SK-N-SH (cell line): ENCODE data around the gene CTCF. TPM values are rescaled to one million over a fixed set of nuclear protein-coding genes. Genes with fewer than 3 reads are reported as not detected.

Experiments
- CTCF ChIA-PET: fragments of 300-600, 350-600 bp; formaldehyde crosslinking; extraction: SDS; loops from one replicate; lab custom pipeline; 2021; lab: Yijun Ruan, JAX
- POLR2A ChIA-PET: fragments of 350-600 bp; sonication (Branson Sonifier 250); formaldehyde crosslinking; extraction: SDS; loops from one replicate; lab custom pipeline; 2020; ENCODE audit warnings: antibody characterized with exemption, inconsistent platforms; lab: Yijun Ruan, JAX
- DNase-seq: peaks from one replicate; pipeline ENCODE4 v3.0.0; 2012
- H2AFZ ChIP-seq: fragments of 200-600 bp; sonication (generic); 2 replicates; pipeline ENCODE4 v1.8.1; 2016; ENCODE audit warnings: antibody characterized with exemption, mild to moderate bottlenecking, low read depth
- H3F3A ChIP-seq: fragments of 200-600 bp; sonication (generic); replicated peaks from 2 replicates; pipeline ENCODE3; 2016; ENCODE audit warnings: antibody characterized with exemption, mild to moderate bottlenecking; ENCODE audit not compliant: insufficient read depth
- H3K27ac ChIP-seq, 2 experiments: fragments of 200-500 bp in 1 of 2; fragments of 200-600 bp in 1 of 2; sonication (Bioruptor generic) in 1 of 2; sonication (generic), shearing (Covaris generic) in 1 of 2; 2 replicates each; pipeline versions ENCODE4 v1.5.1 to v1.6.1; 2014 to 2016; ENCODE audit warnings: low read depth in 2 of 2, inconsistent platforms in 1 of 2, low read length in 1 of 2, mild to moderate bottlenecking in 1 of 2, mixed read lengths in 1 of 2
- H3K27me3 ChIP-seq: fragments of 200-600 bp; sonication (generic), shearing (Covaris generic); 2 replicates; pipeline ENCODE4 v1.6.1; 2016; ENCODE audit warnings: mixed run types; ENCODE audit not compliant: insufficient read depth
- H3K36me3 ChIP-seq, 2 experiments: fragments of 200-500 bp in 1 of 2; fragments of 200-600 bp in 1 of 2; sonication (Bioruptor generic) in 1 of 2; sonication (generic) in 1 of 2; replicated peaks in 1 of 2; 2 replicates each; pipeline versions ENCODE3 to v1.5.1; 2014 to 2016; ENCODE audit warnings: low read length in 1 of 2, mild to moderate bottlenecking in 1 of 2; ENCODE audit not compliant: insufficient read depth in 2 of 2, control insufficient read depth in 1 of 2
- H3K4me1 ChIP-seq, 2 experiments: fragments of 200-500 bp in 1 of 2; fragments of 200-600 bp in 1 of 2; sonication (Bioruptor generic) in 1 of 2; sonication (generic), shearing (Covaris generic) in 1 of 2; 2 replicates each; pipeline versions ENCODE4 v1.5.1 to v1.6.1; 2014 to 2016; ENCODE audit warnings: low read depth in 1 of 2, low read length in 1 of 2, mixed run types in 1 of 2; ENCODE audit not compliant: insufficient read depth in 2 of 2, control insufficient read depth in 1 of 2
- H3K4me2 ChIP-seq: fragments of 200-600 bp; sonication (generic), shearing (Covaris generic); 2 replicates; pipeline ENCODE4 v1.6.1; 2017; ENCODE audit warnings: mixed run types
- H3K4me3 ChIP-seq, 2 experiments: fragments of 200-500 bp in 1 of 2; fragments of 200-600 bp in 1 of 2; sonication (Bioruptor generic) in 1 of 2; sonication (generic), shearing (Covaris generic) in 1 of 2; 2 replicates each; pipeline versions ENCODE4 v1.5.1 to v1.8.1; 2014 to 2016; ENCODE audit warnings: low read depth in 2 of 2, inconsistent platforms in 1 of 2, low read length in 1 of 2, mild to moderate bottlenecking in 1 of 2, mixed read lengths in 1 of 2, moderate library complexity in 1 of 2
- H3K79me2 ChIP-seq: fragments of 200-600 bp; sonication (generic); 2 replicates; pipeline ENCODE4 v1.8.1; 2017; ENCODE audit warnings: mild to moderate bottlenecking; ENCODE audit not compliant: insufficient read depth
- H3K9ac ChIP-seq: fragments of 200-600 bp; sonication (generic); 2 replicates; pipeline ENCODE4 v1.6.1; 2017; ENCODE audit warnings: mixed run types
- H3K9me2 ChIP-seq: fragments of 200-600 bp; sonication (generic); 2 replicates; pipeline ENCODE4 v1.6.1; 2017; ENCODE audit warnings: mixed run types
- H3K9me3 ChIP-seq: fragments of 200-600 bp; sonication (generic); 2 replicates; pipeline ENCODE4 v1.6.1; 2017; ENCODE audit warnings: mixed run types, mild to moderate bottlenecking, moderate library complexity
- H4K20me1 ChIP-seq: fragments of 200-600 bp; sonication (generic); 2 replicates; pipeline ENCODE4 v1.6.1; 2017; ENCODE audit warnings: mild to moderate bottlenecking, mixed run types; ENCODE audit not compliant: insufficient read depth
- EP300 ChIP-seq, 2 experiments: IDR thresholded peaks; 2 replicates each; pipeline versions ENCODE4 v1.4.0 to v1.6.1; 2012; ENCODE audit warnings: borderline replicate concordance in 1 of 2, low read depth in 1 of 2, low read length in 1 of 2
- EZH2phosphoT487 ChIP-seq: fragments of 200-600 bp; sonication (generic); IDR thresholded peaks from 2 replicates; pipeline ENCODE4 v1.6.1; 2017; ENCODE audit warnings: low read depth, mixed run types, mild to moderate bottlenecking, antibody characterized with exemption, moderate library complexity, borderline replicate concordance
- PBX3 ChIP-seq: IDR thresholded peaks from 2 replicates; pipeline ENCODE4; 2012
- POLR2AphosphoS5 ChIP-seq: IDR thresholded peaks from 2 replicates; pipeline ENCODE4 v1.6.1; 2012; ENCODE audit warnings: low read depth, low read length
- RFX5 ChIP-seq: IDR thresholded peaks from 2 replicates; pipeline ENCODE4 v1.6.1; 2012; ENCODE audit warnings: mild to moderate bottlenecking, improper control_type of control experiment, low read length
- SMC3 ChIP-seq: IDR thresholded peaks from 2 replicates; pipeline ENCODE4 v1.6.1; 2012; ENCODE audit warnings: low read depth, low read length, improper control_type of control experiment
- TCF12 ChIP-seq: IDR thresholded peaks from 2 replicates; pipeline ENCODE4 v1.4.0; 2012
- WGBS: methylation state at CpG from one replicate; pipeline ENCODE4 v1.1.6; 2017; ENCODE audit warnings: low lambda C conversion rate; 5-methylcytosine and 5-hydroxymethylcytosine counted together
- polyA plus RNA-seq, 3 experiments: library from polyadenylated mRNA; depleted of rRNA; stranded (reverse); fragments of >200 nt; gene quantifications; 2 replicates each; pipeline ENCODE4 v1.2.3, GENCODE V29; 2012
- TF ChIP-seq, protein P1 (sequence below): IDR thresholded peaks from 2 replicates; pipeline ENCODE4 v1.4.0; 2012; ENCODE audit warnings: low read depth, borderline replicate concordance
- TF ChIP-seq, protein P2 (sequence below): fragments of 200-600 bp; sonication (generic); IDR thresholded peaks from 2 replicates; pipeline ENCODE4 v1.6.1; 2017; ENCODE audit warnings: antibody characterized with exemption, mild to moderate bottlenecking, moderate library complexity

Gene CTCF
- polyA plus RNA-seq, 1 of the 3 experiments (the other 2 are of a cell fraction), result 19.6 TPM

GRCh38 chr16:67647111-67647651 is 84.9 kb downstream of the CTCF start (continued):
- TF ChIP-seq EP300 (IDR thresholded peaks at IDR 0.05; ENCODE audit: borderline replicate concordance in 1 of 2, low read depth in 1 of 2, low read length in 1 of 2), result no peak
- no peak for TF ChIP-seq POLR2AphosphoS5

- WGBS, result 83% methylated on average over 6 of the region's 13 CpGs
- Histone ChIP-seq H3K9me2 (no peaks in the 10 kb centered on the region), H3K27me3 (no peaks in the 10 kb centered on the region), H3K4me3 (no peak overlapping the region)
- DNase-seq, result no peak
- POLR2A ChIA-PET, result interaction anchor here (1.2 kb wide), 1 partner anchor 12 kb away, joined by 6 read pairs; the partner anchor contains the start of gene ACD
- TF ChIP-seq TCF12 (no peak), EZH2phosphoT487 (no peak), EP300 (IDR thresholded peaks at IDR 0.05; ENCODE audit: borderline replicate concordance in 1 of 2, low read depth in 1 of 2, low read length in 1 of 2) (no peak), PBX3 (no peak), RFX5 (no peak), SMC3 (no peak)
- TF ChIP-seq, protein P1, sequence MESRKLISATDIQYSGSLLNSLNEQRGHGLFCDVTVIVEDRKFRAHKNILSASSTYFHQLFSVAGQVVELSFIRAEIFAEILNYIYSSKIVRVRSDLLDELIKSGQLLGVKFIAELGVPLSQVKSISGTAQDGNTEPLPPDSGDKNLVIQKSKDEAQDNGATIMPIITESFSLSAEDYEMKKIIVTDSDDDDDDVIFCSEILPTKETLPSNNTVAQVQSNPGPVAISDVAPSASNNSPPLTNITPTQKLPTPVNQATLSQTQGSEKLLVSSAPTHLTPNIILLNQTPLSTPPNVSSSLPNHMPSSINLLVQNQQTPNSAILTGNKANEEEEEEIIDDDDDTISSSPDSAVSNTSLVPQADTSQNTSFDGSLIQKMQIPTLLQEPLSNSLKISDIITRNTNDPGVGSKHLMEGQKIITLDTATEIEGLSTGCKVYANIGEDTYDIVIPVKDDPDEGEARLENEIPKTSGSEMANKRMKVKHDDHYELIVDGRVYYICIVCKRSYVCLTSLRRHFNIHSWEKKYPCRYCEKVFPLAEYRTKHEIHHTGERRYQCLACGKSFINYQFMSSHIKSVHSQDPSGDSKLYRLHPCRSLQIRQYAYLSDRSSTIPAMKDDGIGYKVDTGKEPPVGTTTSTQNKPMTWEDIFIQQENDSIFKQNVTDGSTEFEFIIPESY, result no peak
- TF ChIP-seq, protein P2, sequence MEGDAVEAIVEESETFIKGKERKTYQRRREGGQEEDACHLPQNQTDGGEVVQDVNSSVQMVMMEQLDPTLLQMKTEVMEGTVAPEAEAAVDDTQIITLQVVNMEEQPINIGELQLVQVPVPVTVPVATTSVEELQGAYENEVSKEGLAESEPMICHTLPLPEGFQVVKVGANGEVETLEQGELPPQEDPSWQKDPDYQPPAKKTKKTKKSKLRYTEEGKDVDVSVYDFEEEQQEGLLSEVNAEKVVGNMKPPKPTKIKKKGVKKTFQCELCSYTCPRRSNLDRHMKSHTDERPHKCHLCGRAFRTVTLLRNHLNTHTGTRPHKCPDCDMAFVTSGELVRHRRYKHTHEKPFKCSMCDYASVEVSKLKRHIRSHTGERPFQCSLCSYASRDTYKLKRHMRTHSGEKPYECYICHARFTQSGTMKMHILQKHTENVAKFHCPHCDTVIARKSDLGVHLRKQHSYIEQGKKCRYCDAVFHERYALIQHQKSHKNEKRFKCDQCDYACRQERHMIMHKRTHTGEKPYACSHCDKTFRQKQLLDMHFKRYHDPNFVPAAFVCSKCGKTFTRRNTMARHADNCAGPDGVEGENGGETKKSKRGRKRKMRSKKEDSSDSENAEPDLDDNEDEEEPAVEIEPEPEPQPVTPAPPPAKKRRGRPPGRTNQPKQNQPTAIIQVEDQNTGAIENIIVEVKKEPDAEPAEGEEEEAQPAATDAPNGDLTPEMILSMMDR, result no peak
- TF ChIP-seq, all 33 proteins: peak for 0
- Histone ChIP-seq H3K79me2 (no peaks in the 10 kb centered on the region), H3K36me3 (no peaks in the 10 kb centered on the region), H3K4me2 (no peak overlapping the region), H3K9ac (no peak overlapping the region), H4K20me1 (peaks cover 4% of the 10 kb centered on the region; the same call in 1 of the 2 replicates), H3K27ac (no peak overlapping the region), H2AFZ (no peak overlapping the region), H3F3A (no peaks in the 10 kb centered on the region), H3K4me1 (peaks cover 0 to 4% of the 10 kb centered on the region in 2 experiments; a peak in 1 of 4 replicates), H3K9me3 (no peaks in the 10 kb centered on the region)
- CTCF ChIA-PET, result interaction anchor here (0.8 to 16.5 kb wide), 7 partner anchors 13 to 167 kb away, joined by 3 to 263 read pairs (median 6); partner anchors contain the start of genes ACD, ATP6V0D1, CTCF and PARD6A
Observed at GRCh38 chr16:67647681-67648080, 85.4 kb downstream of the CTCF start.
